H1 (cell line): ENCODE results near the gene OSBP. TPM values are rescaled to one million over a fixed set of nuclear protein-coding genes. Genes with fewer than 3 reads are reported as not detected.
A peak's percentile ranks its signal among the peaks of the same experiment; 100 is the strongest.

Experiments
- CEBPB ChIP-seq: IDR thresholded peaks from 2 replicates; pipeline ENCODE4 v1.6.1; 2012; ENCODE audit warnings: low read depth, low read length
- CHD7 ChIP-seq: fragments of 300-600 bp; sonication (generic); IDR thresholded peaks from 2 replicates; pipeline ENCODE4 v1.7.1; 2012; ENCODE audit warnings: low read length, moderate library complexity, mild to moderate bottlenecking, inconsistent platforms; ENCODE audit not compliant: insufficient replicate concordance
- KDM4A ChIP-seq: IDR thresholded peaks from one replicate; pipeline ENCODE4 v1.7.1; 2012; ENCODE audit warnings: low read depth, mild to moderate bottlenecking, moderate library complexity, low read length, inconsistent platforms; ENCODE audit not compliant: severe bottlenecking
- KDM5A ChIP-seq: fragments of 200-600 bp; IDR thresholded peaks from 2 replicates; pipeline ENCODE4 v1.7.1; 2012; ENCODE audit warnings: mild to moderate bottlenecking, low read length, inconsistent platforms, mixed read lengths
- MAX ChIP-seq: IDR thresholded peaks from 2 replicates; pipeline ENCODE4 v1.6.1; 2012; ENCODE audit warnings: inconsistent platforms
- POLR2AphosphoS5 ChIP-seq: IDR thresholded peaks from 2 replicates; pipeline ENCODE4 v1.6.1; 2011; ENCODE audit warnings: low read depth, low read length
- SAP30 ChIP-seq: fragments of 300-600 bp; sonication (generic); IDR thresholded peaks from 2 replicates; pipeline ENCODE4 v1.7.1; 2012; ENCODE audit warnings: low read length, moderate library complexity, mild to moderate bottlenecking, inconsistent platforms; ENCODE audit not compliant: insufficient read depth, insufficient replicate concordance
- SIRT6 ChIP-seq: IDR thresholded peaks from one replicate; pipeline ENCODE4 v1.7.1; 2012; ENCODE audit warnings: low read length, inconsistent platforms
- SIX5 ChIP-seq: IDR thresholded peaks from 2 replicates; pipeline ENCODE4 v1.6.1; 2011; ENCODE audit warnings: mild to moderate bottlenecking, low read depth, low read length
- SP2 ChIP-seq: IDR thresholded peaks from 2 replicates; pipeline ENCODE4 v1.6.1; 2012; ENCODE audit warnings: mild to moderate bottlenecking, low read length, inconsistent platforms
- TBP ChIP-seq: IDR thresholded peaks from 2 replicates; pipeline ENCODE4 v1.6.1; 2011; ENCODE audit warnings: low read depth, low read length, improper control_type of control experiment
- polyA plus RNA-seq, 7 experiments: library from polyadenylated mRNA; depleted of rRNA in 3 of 7; stranded (reverse) in 5 of 7; unstranded in 2 of 7; fragments of >200 nt in 5 of 7; fragments of 200-250 nt in 2 of 7; gene quantifications; 1 replicate in 5 of 7; 2 replicates in 1 of 7; 4 replicates in 1 of 7; pipeline versions ENCODE4 v1.2.1 to v1.2.3, GENCODE V29; 2011 to 2013; ENCODE audit warnings: missing spikeins in 2 of 7, mixed read lengths in 2 of 7
- total RNA-seq: library from RNA; stranded (reverse); fragmentation: NEBNext Ultra II Directional; extraction: Animal tissue kit (Norgen Biotek cat#: 25700); gene quantifications from 2 replicates; pipeline ENCODE4 v1.2.1, GENCODE V29; 2021

Gene OSBP
- total and polyA plus RNA-seq, 2 of the 8 experiments (the other 6 are each of a cell fraction or from before 2014, with no cell fraction given): 13.2 to 43.1 TPM

- peak; percentile 82 for TF ChIP-seq MAX
- TF ChIP-seq TBP: peak; percentile 99
- TF ChIP-seq KDM5A: no peak
- peak; percentile 1 for TF ChIP-seq KDM4A
- TF ChIP-seq POLR2AphosphoS5: no peak
- TF ChIP-seq CHD7: no peak
- TF ChIP-seq CEBPB: 0 out of 2 replicates have a peak, but pooled peaks have one; percentile 50
- no peak for TF ChIP-seq SIX5
- no peak for TF ChIP-seq SP2
- no peak for TF ChIP-seq SIRT6
- TF ChIP-seq SAP30: peak; percentile 73
These were observed 59.3 kb downstream of the OSBP start (continued) for GRCh38 chr11:59556115-59556916.
